GM18870 (cell line): ENCODE measurements around the gene FTCD.
"Not testable (repeated sequence)": the region's sequence is repeated elsewhere in the genome, so short reads cannot be mapped to it uniquely, and the experiment has no call there.

Experiments used
- ATAC-seq: cut with Tn5 transposase; IDR thresholded peaks from one replicate; pipeline ENCODE4 v1.9.1; 2021; ENCODE audit warnings: moderate library complexity; ENCODE audit not compliant: unreplicated experiment

The FTCD gene, protein sequence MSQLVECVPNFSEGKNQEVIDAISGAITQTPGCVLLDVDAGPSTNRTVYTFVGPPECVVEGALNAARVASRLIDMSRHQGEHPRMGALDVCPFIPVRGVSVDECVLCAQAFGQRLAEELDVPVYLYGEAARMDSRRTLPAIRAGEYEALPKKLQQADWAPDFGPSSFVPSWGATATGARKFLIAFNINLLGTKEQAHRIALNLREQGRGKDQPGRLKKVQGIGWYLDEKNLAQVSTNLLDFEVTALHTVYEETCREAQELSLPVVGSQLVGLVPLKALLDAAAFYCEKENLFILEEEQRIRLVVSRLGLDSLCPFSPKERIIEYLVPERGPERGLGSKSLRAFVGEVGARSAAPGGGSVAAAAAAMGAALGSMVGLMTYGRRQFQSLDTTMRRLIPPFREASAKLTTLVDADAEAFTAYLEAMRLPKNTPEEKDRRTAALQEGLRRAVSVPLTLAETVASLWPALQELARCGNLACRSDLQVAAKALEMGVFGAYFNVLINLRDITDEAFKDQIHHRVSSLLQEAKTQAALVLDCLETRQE

DNA sequence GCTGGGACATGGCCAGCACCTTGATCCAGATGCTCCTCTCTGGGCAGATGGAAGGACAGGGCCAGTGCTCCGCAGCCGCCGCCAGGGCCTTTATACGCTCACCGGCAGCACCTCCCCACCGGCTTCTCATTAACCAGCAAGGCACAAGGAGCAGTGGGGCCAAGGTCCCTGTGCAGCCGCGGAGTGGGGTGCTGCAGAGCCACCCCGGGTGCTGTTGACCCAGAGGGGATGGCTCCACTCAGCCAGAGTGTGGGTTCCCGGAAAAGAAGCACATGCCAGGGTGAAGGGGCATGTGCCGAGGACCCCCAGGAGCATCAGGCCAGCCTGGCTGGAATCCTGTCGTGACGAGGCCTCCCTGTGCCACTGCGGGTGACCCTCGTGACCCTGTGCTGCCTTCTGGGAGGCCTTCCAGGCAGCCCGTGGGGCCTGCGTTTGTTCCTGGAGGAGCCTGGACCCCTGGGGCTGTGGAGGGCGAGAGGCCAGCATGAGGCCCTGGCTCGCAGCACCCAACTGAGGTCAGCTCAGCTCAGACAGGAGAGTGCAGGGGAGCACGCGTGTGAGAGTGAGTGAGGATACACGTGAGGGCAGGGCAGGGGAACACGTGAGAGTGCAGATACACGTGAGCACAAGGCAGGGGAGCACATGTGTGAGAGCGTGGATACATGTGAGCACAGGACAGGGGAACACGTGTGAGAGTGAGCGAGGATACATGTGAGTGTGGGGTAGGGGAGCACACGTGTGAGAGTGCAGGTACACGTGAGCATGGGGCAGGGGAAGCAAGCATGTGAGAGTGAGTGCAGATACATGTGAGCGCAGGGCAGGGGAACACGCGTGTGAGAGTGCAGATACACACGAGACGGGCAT lies at the start of gene FTCD:
Gene FTCD (minus strand): TSS at position 66 of the 864 bp plus-strand sequence. CDS start 56 bp downstream, at position 10.
- no peak for ATAC-seq

DNA sequence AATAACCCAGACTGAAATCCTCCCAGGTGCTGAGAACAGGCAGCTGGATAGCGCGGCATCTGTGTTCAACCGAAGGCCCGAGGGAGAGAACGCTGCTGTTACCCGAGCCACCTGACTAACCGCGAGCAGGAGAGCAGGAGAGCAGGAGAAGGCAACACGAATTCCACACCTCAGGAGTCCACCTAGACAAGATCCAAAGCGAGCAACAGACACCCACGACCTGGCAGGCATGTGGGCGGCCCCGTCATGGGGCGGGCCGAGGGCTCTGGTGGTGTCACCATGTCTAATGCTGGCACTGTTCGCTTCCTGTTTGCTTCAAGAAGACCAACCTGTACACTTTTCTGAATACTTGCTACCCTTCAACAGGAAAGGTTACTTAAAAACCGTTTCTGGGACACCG lies 49.8 kb upstream of the FTCD start:
- ATAC-seq = no peak

DNA sequence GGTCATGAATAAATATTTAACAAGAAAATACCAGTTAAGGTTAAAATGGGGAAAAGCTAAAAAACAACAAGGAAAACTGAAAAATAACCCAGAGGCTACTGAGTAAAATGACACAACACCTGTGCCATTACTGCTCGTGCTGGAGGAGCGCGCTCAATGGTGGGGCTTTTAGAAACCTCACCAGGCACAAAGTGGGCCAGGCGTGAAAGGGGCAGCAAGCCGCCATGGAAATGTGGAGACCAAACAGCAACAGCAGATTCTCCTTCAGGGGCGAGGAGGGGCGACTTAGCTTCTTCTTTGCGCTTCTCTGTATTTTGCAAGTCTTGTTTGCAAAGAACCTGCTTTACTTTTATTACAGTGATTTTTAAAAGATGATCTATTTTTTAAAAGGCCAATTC lies 47.8 kb upstream of the FTCD start:
- no peak for ATAC-seq

DNA sequence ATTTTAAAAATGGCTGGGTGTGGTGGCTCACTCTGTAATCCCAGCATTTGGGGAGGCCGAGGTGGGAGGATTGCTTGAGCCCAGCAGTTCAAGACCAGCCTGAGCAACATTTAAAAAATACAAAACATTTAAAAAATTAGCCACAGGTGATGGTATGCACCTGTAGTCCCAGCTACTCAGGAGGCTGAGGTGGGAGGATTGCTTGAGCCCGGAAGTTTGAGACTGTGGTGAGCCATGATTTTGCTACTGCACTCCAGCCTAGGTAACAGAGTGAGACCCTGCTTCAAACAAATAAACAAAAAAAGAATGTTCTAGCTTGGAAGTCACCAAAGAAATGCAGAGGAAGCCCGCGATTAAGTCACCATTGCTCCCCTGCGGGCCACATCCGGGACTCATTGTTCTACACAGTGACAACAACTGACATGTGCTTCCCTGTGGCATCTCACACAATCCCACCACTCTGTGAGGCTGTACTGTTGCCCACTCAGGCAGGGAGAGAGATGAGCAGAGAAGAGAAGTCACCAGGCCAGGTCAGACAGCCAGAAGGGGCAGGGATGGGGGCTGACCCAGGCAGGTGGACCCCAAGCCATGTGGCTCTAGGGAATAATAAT lies 47.3 kb upstream of the FTCD start:
- no peak for ATAC-seq

DNA sequence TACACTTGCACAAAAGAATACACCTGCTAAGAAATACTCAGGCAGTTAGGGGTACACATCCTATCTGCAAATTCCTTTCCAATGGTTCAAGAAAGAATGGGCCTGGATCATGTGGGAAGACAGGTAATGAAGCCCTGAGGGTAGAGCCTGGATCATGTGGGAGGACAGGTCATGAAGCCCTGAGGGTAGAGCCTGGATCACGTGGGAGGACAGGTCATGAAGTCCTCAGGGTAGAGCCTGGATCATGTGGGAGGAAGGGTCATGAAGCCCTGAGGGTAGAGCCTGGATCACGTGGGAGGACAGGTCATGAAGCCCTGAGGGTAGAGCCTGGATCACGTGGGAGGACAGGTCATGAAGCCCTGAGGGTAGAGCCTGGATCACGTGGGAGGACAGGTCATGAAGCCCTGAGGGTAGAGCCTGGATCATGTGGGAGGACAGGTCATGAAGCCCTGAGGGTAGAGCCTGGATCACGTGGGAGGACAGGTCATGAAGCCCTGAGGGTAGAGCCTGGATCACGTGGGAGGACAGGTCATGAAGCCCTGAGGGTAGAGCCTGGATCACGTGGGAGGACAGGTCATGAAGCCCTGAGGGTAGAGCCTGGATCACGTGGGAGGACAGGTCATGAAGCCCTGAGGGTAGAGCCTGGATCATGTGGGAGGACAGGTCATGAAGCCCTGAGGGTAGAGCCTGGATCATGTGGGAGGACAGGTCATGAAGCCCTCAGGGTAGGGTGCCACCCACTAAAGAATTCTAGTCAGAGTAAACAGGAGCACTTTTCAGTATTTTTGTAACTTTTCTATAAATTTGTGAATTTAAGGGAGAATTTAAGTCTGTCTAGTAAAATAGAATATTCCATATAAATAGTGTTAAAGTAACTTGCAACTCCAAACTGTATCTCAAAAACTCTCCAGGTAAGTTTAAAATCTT lies 45.8 kb upstream of the FTCD start:
- not testable (repeated sequence) for ATAC-seq

DNA sequence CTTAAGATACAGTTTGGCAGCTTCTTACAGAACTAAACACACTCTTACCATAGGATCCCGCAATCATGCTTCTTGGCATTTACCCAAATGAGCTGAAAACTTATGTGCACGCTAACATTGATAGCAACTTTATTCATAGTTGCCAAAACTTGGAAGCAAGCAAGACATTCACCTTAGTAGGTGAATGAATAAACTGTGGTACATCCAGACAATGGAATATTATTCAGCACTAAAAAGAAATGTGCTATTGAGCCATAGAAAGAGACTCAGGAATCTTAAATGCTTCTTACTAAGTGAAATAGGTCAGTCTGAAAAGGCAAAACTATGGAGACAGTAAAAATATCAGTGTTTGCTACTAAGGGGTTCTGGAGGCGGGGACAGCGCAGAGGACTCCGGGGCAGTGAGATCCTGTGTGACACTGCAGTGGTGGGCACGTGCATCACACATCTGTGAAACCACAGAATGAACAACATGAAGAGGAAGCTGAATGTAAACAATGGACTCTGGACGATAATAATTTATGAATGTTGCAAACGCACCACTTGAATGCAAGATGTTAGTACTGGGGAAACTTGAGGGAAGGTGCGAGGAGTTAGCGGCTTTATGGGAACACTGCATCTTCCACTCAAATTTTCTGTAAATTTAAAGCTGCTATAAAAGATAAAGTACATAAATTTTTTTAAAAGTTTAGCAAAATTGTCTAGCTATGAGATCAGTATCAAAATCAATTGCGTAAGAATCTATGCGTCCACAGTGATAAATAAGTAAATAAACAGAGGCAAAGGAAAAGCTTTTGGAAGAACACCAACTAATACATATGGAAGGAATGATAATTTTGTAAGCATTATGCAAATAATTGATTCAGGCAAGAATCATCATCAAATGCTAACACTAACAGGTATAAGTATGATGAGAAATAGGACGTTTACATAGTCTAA lies 44.3 kb upstream of the FTCD start:
- no peak for ATAC-seq

DNA sequence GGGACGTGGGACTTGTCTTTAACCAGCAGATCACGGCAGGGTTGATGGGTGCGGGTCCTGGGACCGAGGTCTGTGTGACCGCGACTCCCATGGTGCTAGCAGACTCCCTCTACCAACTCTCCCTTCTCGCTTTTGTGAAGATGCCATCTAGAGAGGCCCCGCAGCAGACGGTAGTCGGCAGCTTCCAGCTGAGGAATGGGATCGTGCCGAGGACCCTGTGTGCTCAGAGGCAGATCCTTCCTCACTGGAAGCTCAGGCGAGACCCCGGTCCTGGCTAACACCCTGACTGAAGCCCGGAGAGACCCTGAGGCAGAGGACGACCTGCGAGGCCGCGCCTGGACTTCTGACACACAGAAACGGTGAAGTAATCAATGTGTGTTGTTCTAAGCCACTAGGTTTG lies 41.4 kb upstream of the FTCD start:
- no peak for ATAC-seq

DNA sequence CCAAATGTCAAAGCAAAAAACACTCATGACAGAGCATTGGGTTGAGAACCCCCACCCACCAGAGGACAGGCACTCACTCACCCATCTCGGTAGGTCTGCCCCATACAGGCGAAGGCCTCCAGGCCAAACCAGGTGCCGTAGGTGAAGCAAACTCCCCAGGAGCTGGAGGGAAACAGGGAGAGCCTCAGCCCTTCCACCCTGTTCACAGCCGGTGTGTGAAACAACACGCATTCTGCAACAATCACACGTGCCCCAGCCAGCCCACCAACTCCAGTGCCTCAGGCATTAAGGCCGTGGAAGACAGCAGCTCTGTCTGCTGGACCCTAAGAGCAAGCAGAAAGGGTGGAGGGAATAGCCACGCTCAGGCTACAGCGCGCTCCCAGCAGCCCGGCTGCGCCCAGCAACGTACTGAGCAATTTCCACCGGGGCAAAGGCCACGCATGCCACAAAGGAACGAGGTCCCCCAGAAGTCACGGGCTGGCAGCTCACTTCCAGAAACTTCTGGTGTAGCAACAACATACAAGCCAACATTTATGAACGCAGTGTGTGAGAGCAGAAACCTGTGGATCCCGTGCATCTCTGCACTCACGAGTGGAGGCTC lies 40.3 kb upstream of the FTCD start:
- ATAC-seq = no peak

DNA sequence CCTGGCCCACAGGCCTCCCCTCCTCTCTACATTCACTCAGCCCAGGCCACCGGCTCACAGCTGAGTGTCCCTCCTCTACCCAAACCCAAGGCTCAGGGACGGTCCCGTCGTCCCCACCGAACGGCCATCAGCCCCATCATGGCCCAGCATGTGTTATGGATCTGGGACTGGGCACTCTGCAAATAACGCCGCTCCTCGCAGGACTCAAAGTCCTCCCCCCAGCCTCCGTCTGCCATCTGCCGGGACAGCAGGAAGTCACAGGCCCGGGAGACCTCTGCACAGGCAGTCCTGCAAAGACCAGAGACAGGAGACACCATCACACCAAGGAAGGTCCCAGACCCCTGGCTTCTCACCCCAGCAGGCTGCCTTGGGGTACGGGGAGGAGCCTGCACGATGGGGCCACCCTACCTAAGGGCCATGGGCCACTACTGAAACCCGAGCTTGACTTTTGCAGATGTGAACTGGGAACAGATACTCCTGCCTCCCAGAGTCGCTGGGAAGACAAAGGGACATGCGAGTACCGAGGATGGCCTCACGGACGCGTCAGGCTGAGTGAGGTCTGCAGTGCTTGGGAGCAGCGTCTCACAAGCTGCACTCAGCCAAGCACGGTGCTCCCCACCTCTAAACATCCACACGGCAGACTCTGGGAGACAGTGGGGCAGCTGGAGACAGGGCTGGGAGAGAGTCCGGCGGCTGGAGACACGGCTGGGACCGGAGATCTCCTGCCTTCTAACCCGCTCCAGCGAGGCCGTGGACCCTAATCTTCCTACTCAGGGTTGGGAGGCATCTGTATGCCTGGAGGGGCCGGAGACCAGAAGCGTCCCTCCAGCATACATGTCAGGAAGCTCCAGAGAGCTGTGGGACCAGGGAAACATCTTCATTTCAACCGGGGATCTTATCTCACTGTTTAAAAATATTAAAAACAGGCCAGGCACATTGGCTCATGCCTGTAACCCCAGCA lies 39.3 kb upstream of the FTCD start:
- ATAC-seq = no peak

DNA sequence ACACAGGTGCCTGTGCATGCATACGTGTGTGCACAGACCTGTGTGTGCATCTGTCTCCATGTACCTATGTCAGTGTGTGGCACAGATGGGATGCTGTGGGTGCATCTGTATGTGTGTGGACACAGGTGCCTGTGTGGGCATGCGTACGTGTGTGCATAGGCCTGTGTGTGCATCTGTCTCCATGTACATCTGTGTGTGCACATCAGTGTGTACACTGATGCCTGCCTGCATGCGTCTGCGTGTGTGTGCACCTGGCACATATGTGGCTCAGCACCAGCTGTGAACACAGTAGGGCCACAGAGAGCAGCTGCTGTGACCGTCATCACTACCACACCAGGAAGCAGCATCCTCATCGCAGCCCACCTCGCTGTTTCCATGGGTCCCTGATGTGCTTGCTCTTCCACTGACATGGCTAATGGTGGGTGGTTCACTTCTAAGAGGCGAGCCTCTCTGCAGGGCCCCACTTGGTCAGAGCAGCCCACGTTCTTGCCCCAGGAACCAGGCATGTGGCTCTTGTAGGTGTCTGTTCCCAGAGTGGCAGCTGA lies 38.5 kb upstream of the FTCD start:
- no peak for ATAC-seq

DNA sequence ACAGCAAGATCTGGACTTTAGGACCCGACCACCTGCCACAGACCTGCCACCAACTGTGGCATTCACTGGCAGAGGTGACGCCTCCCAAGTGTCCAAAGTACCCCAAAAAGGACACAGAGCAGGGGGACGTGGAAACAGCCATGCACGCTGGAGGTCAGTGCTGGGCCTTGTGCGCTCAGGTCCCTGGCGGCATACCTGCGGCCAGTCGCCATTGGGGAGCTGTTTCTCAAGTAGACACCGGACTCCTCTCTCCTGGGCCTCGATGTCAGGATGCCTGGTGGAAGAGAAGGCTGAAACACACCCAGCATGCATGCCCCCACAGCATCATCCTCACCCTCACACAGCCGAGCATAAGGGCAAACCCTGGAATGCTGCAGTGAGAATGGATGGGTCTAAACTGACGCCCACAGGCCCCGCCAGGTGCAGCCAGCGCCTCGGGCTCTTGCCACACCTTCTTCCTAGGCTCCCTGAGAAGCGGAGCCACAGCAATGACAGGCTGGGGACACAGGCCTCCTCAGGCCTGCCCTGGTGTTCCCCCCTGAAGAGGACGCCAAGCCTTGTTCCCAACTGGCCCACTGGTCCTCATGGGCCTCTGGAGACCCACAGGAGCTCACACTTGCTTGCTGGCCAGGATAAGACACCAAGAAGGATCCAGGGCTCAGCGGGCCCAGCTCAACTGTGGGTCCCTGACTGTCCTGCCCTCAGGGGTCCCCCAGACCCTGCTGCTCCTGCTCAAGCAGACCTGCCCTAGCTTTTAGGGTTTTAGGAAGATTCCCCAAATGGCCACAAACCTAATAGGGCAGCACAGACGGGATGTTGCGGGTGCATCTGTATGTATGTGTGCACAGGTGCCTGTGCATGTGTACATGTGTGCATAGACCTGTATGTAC lies 36.6 kb upstream of the FTCD start:
- ATAC-seq = no peak

DNA sequence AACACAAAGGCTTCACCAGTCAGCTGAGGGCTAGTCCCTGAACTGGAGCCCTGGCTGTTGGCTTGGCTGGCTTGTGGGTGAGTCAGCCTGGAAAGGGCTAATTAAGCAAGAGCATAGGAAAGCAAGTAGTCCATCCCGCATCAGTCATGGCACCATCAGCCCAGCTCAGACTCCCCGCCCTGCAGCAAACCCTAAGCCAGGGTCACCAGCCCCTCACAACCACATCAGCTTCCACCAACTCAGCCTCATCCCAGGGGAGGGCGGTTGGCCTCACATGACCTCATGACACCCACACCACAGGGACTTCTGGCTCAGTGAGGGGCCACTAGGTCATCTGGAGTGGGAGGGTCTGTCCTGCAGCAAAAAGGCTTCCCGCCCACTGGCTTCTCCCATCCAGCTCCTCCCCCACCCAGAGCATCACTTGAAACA lies 35.9 kb upstream of the FTCD start:
- no peak for ATAC-seq

DNA sequence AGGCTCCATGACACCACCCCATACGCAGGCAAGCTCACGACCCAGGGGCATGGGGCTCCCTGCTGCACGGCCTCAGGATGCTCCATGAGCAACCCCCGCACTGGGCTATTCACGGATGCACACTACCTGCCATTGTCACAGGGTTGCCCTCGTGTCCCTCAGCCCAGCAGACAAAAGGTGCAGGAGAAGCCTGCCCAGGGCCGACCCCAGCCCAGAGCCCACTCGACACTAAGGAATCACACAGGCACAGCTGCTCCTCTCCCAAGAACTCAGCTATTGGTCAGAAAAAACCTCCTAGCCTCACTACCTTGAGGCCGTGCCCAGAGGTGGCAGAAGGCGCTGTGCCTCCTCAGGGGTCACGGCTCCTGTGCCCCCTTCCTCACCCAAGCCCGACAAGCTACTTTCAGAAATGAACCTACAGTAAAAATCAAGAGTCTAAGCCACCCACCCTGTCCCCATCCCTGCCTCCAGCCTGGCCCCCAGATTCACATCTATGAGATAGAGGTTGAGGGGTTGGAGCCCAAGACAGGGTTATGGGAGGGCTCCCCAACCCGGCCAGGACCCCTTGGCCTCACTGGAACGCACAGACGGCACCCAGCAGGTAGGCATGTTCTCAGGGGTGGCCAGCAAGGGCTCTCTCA lies 35.2 kb upstream of the FTCD start:
- ATAC-seq = no peak

DNA sequence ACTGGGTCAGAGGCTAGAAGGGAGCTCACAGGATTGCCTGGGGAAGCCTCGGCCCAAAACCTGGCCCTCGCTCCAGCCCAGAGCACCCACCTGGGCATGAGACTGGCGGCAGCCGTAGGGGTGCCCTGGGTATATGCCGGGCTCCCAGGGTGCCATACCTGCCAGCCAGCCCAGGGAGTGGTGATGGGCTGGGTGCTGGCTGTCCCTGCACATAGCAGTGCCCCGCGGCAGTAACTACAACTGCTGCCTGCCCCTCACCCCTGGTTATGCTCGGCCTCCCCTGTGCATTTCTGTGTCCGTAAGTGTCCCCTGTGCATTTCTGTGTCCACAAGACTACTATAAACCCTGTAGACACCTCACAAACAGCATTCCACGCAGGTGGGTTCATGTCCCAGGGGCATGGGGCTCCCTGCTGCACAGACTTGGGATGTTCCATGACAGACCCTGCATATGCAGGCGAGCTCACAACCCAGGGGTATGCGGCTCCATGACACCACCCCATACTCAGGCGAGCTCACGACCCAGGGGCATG lies 34.6 kb upstream of the FTCD start:
- ATAC-seq = no peak

DNA sequence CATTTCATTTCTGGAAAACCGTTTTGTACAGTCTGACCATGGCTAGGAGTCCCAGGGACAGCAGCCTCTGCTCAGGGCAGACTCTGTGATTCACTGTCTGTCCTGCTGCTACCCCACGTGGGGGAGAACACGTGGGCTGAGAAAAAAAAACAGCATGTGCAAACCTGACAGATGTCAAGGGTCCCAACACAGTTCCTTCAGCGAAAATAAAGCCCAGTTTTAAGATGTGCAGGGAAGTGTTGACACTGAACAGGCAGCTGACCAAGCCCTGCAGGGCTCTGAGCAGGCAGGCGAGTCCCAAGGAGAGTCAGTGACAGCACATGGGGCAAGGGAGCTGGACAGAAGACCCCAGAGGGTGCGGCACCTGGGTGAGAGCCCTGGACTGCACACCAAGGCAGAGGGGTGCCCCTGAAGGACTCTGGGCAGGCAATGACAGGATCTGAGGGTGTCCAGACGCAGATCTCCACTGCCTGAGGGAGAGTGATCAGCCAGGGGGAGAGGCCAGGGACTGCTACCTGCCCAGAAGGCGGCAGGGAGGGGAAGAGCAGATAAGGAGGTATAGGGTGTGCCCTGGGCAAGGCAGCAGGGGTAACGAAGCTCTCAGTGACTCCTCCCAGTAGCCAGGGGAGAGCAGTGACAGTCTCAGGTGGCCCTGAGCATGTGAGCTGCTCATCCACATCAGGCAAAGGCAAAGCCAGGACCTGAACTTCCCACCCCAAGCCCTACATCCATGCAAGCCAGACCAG lies 34.0 kb upstream of the FTCD start:
- ATAC-seq = no peak
